HFFc6 (cell line): ENCODE data around the gene KDM4C. TPM values are rescaled to one million over a fixed set of nuclear protein-coding genes. Genes with fewer than 3 reads are reported as not detected.

Source experiments
- DNase-seq: peaks from one replicate; pipeline ENCODE4 v3.0.0-alpha.2; 2018
- H3K27ac Mint-ChIP-seq: 2 replicates; pipeline ENCODE4 v1.8.0; 2020; ENCODE audit warnings: mild to moderate bottlenecking, mixed read lengths
- H3K27me3 Mint-ChIP-seq: 2 replicates; pipeline ENCODE4 v1.8.0; 2021; ENCODE audit warnings: mild to moderate bottlenecking, moderate library complexity, mixed read lengths; ENCODE audit not compliant: insufficient read depth
- H3K36me3 Mint-ChIP-seq: 2 replicates; pipeline ENCODE4 v1.8.0; 2021; ENCODE audit warnings: low read depth, mixed read lengths
- H3K4me1 Mint-ChIP-seq: 2 replicates; pipeline ENCODE4 v1.8.0; 2020; ENCODE audit warnings: low read depth, mixed read lengths
- H3K4me3 Mint-ChIP-seq: 2 replicates; pipeline ENCODE4 v1.8.0; 2020; ENCODE audit warnings: mild to moderate bottlenecking, moderate library complexity, mixed read lengths
- H3K9me3 Mint-ChIP-seq: 2 replicates; pipeline ENCODE4 v1.8.0; 2020; ENCODE audit warnings: mild to moderate bottlenecking, mixed read lengths
- CTCF ChIP-seq: fragments of 200-600 bp; sonication (generic); IDR thresholded peaks from 2 replicates; pipeline ENCODE4 v1.5.0; 2021; ENCODE audit warnings: antibody characterized with exemption, mild to moderate bottlenecking
- total RNA-seq, 6 experiments: library from RNA; stranded (reverse); fragmentation: NEBNext Ultra II Directional; extraction: Animal tissue kit (Norgen Biotek cat#: 25700); gene quantifications; 2 replicates in 1 of 6; 3 replicates in 5 of 6; pipeline ENCODE4 v1.2.3, GENCODE V29; 2021

The KDM4C gene
- total RNA-seq, 6 experiments from 2014 or later = 9.1 to 12.0 (median 11.1) TPM

GRCh38 chr9:6834306-6834705 lies 76.5 kb downstream of the KDM4C start:
- H3K27me3 Mint-ChIP-seq = no peaks in the 10 kb centered on the region
- H3K4me3 Mint-ChIP-seq = no peak overlapping the region
- no peak for TF ChIP-seq CTCF

GRCh38 chr9:6838158-6838557 lies 80.4 kb downstream of the KDM4C start:
- no peak for TF ChIP-seq CTCF
- Mint-ChIP-seq H3K4me1 (peaks cover 27% of the 10 kb centered on the region), H3K27ac (no peak overlapping the region), H3K36me3 (peaks cover 20% of the 10 kb centered on the region), H3K27me3 (no peaks in the 10 kb centered on the region; the same call in 1 of the 2 replicates), H3K9me3 (no peaks in the 10 kb centered on the region), H3K4me3 (no peak overlapping the region)
- no peak for DNase-seq

More at GRCh38 chr9:6834306-6834705, 76.5 kb downstream of the KDM4C start:
- H3K4me1 Mint-ChIP-seq = peaks cover 7% of the 10 kb centered on the region; the same call in 1 of the 2 replicates
- no peak for DNase-seq
- no peaks in the 10 kb centered on the region for H3K9me3 Mint-ChIP-seq
- H3K36me3 Mint-ChIP-seq = peaks cover 25% of the 10 kb centered on the region
- no peak overlapping the region for H3K27ac Mint-ChIP-seq

- Mint-ChIP-seq H3K36me3 (no peaks in the 10 kb centered on the region), H3K4me3 (no peak overlapping the region), H3K27me3 (no peaks in the 10 kb centered on the region; the same call in 1 of the 2 replicates), H3K9me3 (no peaks in the 10 kb centered on the region), H3K4me1 (peaks cover 29% of the 10 kb centered on the region), H3K27ac (no peak overlapping the region)
- no peak for TF ChIP-seq CTCF
- peak; percentile 42 for DNase-seq
Observed at GRCh38 chr9:6842584-6842947, 84.8 kb downstream of the KDM4C start.

GRCh38 chr9:6843742-6844141 lies 86.0 kb downstream of the KDM4C start:
- no peak for DNase-seq
- peaks cover 29% of the 10 kb centered on the region for H3K4me1 Mint-ChIP-seq
- no peaks in the 10 kb centered on the region; the same call in 1 of the 2 replicates for H3K27me3 Mint-ChIP-seq
- no peak overlapping the region for H3K27ac Mint-ChIP-seq
- no peak overlapping the region for H3K4me3 Mint-ChIP-seq
- H3K9me3 Mint-ChIP-seq = no peaks in the 10 kb centered on the region
- no peak for TF ChIP-seq CTCF
- no peaks in the 10 kb centered on the region for H3K36me3 Mint-ChIP-seq

- Mint-ChIP-seq H3K4me3 (no peak overlapping the region), H3K27ac (no peak overlapping the region), H3K4me1 (peaks cover 29% of the 10 kb centered on the region), H3K9me3 (no peaks in the 10 kb centered on the region), H3K27me3 (no peaks in the 10 kb centered on the region; the same call in 1 of the 2 replicates), H3K36me3 (no peaks in the 10 kb centered on the region)
- no peak for DNase-seq
- no peak for TF ChIP-seq CTCF
Observed at GRCh38 chr9:6844267-6844666, 86.5 kb downstream of the KDM4C start.
